ENCODE results near the gene SMYD4.
"Not testable (repeated sequence)": the region's sequence is repeated elsewhere in the genome, so short reads cannot be mapped to it uniquely, and the experiment has no call there.

Gene SMYD4

GRCh38 chr17:1820528-1821252 is 9.0 kb downstream of the SMYD4 start:
- DNase-seq = no peak

GRCh38 chr17:1813088-1813487 is 16.6 kb downstream of the SMYD4 start:
- DNase-seq = no peak

GRCh38 chr17:1810450-1811103 is 19.1 kb downstream of the SMYD4 start:
- no peak for DNase-seq

GRCh38 chr17:1809815-1810214 is 19.9 kb downstream of the SMYD4 start:
- DNase-seq = not testable (repeated sequence)

DNA sequence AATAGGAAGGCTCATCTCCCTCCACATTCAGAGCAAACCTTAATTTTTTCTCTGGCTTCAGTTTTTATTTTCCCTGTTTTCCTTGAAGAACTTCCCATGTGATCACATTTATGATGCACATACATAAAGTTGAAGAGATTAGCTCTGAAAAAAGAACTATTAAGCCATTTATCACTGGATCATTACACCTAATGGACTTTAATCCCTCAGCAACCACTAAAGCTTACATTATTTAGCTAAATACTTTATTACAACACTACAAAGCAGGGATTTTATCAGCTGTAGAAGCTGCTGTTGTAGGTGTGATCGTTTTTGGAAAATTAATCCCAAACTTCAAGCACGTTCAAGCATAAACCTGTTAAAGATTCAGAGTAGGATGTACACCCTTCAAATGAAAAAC is 21.1 kb downstream of the SMYD4 start:
- no peak for DNase-seq

- no peak for DNase-seq
Observed at GRCh38 chr17:1807890-1808289, 21.8 kb downstream of the SMYD4 start.

- DNase-seq = no peak
Observed at GRCh38 chr17:1803280-1803679, 26.4 kb downstream of the SMYD4 start.

GRCh38 chr17:1802429-1802828 is 27.3 kb downstream of the SMYD4 start:
- no peak for DNase-seq

- no peak for DNase-seq
Observed at GRCh38 chr17:1800712-1801111, 29.0 kb downstream of the SMYD4 start.

DNA sequence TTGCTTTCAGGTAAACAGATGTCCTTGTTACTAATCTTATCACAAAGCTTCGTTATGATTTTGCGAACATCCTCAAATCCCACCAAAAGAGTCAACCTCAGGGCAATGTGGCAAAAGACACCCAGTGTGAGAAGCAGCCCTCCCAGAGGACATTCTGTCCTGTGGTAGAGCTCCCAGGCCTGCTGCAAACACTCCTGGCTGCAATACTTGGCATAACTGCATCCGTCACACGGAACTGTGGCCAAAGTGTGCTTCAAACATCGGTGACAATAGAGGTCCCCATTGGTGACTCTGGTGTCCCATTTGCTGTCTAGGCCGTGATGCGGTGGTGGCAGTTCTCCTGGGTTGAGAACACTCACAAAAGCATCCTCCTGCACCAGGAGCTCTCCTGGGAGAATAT is 29.5 kb downstream of the SMYD4 start:
- no peak for DNase-seq

DNA sequence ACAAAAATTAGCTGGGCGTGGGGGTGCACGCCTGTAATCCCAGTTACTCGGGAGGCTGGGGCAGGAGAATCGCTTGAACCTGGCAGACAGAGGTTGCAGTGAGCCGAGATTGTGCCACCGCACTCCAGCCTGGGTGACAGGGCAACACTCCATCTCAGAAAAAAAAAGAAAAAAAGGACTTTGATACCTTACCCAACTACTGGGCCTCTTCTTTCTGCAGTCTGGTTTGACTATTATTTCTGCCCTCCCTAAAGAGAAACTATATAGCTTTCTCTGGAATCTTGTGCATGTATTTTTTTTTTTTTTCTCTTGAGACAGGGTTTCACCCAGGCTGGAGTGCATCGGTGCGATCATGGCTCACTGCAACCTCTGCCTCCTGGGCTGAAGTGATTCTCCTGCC is 31.9 kb downstream of the SMYD4 start:
- DNase-seq = not testable (repeated sequence)

- DNase-seq = no peak
Observed at GRCh38 chr17:1797323-1797722, 32.4 kb downstream of the SMYD4 start.

DNA sequence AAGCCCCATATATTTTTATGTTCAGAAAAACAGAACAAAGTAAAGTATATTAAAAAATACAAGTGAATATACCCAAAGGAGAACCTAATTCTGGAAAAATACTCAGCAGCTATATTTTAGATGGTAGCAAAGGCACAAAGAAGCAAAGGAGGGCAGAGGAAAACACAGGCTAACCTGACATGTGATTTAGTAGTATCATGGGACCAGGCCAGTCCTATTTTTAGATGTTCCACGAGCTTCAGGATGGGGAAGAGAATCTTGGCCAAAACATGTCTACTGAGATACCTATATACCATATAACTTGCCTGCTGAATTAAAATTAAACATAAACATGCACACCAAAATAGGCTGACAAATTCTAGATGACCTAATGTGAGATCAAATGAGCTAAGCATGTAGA is 32.9 kb downstream of the SMYD4 start:
- DNase-seq = no peak

DNA sequence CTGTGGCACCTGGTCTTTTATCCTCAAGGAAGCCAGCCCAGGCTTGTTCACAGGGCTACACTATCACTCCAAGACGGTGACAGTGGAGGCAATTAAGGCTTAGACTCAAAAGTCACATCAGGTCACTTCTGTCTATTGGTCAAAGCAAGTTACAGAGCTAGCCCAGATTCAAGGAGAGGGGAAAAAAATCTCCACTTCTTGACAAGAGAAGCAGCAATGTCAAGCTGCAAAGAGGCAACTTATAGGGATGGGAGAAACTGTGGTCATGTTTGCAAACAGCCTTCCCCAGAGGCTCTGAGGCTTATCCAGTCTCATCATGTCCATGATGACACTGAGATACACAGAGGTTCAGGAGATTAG is 36.3 kb downstream of the SMYD4 start:
- no peak for DNase-seq

GRCh38 chr17:1792495-1793446 is 36.9 kb downstream of the SMYD4 start:
- no peak for DNase-seq

DNA sequence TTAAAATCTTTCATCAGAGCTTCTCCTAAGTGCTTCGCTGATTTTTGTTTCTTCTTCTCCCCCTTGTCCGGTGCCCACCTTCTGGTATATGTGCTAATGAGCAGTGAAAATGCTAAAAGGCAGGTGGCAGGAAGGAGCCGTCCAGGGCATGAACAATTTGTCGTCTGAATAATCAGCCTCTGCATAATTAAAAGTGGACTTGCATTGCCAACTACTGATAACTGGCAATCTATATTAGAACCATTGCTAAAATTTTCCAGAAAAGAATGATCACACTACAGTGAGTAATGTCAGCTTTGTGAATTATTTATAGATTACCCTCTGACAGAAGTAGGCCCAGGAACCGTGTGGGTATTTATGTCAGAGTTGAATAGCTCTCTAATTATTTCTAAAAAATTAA is 39.8 kb downstream of the SMYD4 start:
- DNase-seq = no peak

GRCh38 chr17:1787301-1787902 is 42.3 kb downstream of the SMYD4 start:
- no peak for DNase-seq

- DNase-seq = no peak
Observed at GRCh38 chr17:1786708-1787107, 43.0 kb downstream of the SMYD4 start.

- DNase-seq = no peak
Observed at GRCh38 chr17:1785930-1786329, 43.8 kb downstream of the SMYD4 start.

DNA sequence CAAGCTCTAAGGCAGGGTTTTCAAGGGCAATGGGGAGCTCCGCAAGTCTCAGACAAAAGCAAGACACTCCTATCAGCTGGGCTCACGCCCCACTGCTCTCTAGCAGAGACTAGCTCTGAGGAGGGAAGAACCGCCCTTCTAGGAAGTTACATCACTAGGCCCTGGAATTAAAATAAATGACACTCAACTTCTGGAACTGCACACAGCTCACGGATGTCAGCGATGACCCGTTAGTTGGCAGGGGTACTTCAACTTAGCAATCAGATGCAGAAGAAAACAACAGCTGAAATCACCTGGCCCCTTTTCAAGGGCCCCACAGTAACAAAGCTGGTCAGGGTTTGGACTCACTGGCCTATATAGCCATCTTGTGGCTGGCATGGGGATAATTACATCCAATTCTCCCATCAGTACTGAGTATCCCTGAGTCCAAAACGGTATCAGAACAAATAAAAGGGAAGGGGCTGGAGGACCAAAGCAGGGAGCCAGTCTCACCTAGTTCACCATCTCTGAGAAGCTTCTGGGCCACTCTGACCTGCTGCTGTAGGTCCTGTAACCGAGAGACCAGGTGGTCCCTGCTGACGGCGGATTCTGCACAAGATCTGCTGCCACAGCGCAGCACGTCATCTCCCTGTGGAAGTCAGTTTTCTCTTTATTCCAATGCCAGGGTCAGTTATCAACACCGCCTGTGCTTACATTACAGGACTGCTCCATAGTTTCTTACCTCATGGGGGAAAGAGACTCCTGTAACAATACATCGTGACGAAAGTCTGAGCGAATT is 45.7 kb downstream of the SMYD4 start:
- no peak for DNase-seq

DNA sequence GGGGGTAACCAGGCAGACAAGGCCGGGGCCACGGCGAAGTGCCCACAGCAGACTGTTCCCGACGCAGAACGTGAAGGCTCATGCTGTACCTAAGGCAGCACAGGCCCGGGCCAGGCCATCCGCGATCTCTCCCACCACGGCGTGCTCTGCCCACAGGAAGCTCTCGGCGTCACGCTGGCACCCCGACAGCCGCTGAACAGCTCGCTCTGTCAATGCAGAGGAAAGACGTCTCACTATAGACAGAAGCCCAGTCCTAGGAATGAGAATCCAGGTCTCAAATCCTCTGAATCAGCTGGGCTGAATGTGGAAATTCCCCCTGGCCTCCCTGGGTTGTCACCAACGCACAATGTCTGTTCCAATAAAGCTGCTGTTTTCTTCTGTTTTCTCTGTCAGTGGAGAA is 46.4 kb downstream of the SMYD4 start:
- no peak for DNase-seq

GRCh38 chr17:1782171-1782567 is 47.5 kb downstream of the SMYD4 start:
- DNase-seq = no peak
